Epithelial cell of prostate (primary cell): ENCODE measurements around the gene CD177.
"Not testable (repeated sequence)": the region's sequence is repeated elsewhere in the genome, so short reads cannot be mapped to it uniquely, and the experiment has no call there.

Source experiments
- DNase-seq: peaks from one replicate; pipeline ENCODE4 v3.0.0-alpha.2; 2011; ENCODE audit warnings: low read depth, low spot score
- H3K27ac ChIP-seq: fragments of 450-650 bp; 2 replicates; pipeline ENCODE4 v1.5.1; 2017; ENCODE audit warnings: mild to moderate bottlenecking

CD177 gene

GRCh38 chr19:43332058-43332922, 21.2 kb upstream of the CD177 start:
- no peak overlapping the region for H3K27ac ChIP-seq
- DNase-seq: no peak

DNA sequence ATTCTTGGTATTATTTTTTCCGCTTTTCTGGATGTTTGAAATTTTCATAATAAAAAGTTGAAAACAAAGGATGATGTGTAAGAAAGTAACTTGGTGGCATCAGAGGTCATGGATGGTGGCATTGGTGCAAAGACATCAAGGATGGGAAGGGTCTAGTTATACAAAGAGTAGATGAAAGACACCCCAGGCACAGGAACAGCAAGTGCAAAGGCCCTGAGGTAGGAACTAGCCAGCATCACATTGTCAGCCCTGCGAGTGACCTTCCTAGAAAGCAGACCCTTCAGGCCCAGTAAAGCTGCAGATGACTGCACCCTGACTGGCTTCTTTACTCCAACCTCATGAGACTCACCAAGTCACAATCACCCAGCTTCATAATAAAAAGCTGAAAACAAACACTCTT, 17.0 kb upstream of the CD177 start:
- H3K27ac ChIP-seq, DNase-seq: not testable (repeated sequence)

DNA sequence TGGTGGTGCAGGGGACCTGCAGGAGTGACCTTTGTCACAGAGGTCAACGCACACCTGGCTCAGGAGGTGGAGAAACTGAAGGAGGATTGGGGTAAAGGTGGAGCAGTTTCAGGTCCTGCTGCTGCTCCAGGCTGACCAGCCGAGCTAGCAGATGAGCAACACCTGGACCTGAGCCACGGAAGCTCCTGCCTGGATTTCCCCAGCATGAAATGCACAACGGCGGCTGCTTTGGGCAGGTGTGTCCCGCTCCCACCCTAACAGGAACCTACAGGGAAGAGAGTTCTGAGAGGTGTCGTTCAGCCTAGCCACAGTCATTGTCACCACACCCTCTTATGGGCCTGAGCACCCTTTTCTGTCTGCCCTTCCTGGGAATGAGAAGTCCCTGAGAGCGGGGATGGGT, 15.7 kb upstream of the CD177 start:
- H3K27ac ChIP-seq: no peak overlapping the region
- DNase-seq: no peak

DNA sequence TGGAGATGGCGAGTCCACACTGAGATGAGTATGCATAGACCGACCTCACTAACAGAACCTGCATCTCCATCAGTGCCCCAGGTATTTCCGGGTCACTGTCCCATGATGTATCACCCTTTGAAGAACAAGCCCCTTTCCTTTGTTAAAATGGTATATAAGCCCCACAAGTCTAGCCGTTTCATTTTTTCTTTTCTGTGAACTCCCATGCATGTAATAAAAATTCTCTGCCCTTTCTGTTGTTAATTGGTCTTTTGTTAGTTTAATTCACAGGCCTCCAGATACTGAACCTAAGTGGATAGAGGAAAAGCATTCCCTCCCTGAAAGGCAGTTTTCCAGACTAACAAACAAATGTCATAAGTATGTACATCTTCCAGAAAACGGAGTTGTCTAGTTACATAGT, 15.0 kb upstream of the CD177 start:
- DNase-seq: no peak
- H3K27ac ChIP-seq: no peak overlapping the region

- peak; percentile 5 for DNase-seq
- H3K27ac ChIP-seq: not testable (repeated sequence)
These were observed 14.1 kb upstream of the CD177 start for GRCh38 chr19:43339243-43339930.

- DNase-seq, H3K27ac ChIP-seq: not testable (repeated sequence)
These were observed 13.4 kb upstream of the CD177 start for GRCh38 chr19:43340101-43340500.

- H3K27ac ChIP-seq, DNase-seq: not testable (repeated sequence)
These were observed 12.4 kb upstream of the CD177 start for GRCh38 chr19:43341098-43341497.

DNA sequence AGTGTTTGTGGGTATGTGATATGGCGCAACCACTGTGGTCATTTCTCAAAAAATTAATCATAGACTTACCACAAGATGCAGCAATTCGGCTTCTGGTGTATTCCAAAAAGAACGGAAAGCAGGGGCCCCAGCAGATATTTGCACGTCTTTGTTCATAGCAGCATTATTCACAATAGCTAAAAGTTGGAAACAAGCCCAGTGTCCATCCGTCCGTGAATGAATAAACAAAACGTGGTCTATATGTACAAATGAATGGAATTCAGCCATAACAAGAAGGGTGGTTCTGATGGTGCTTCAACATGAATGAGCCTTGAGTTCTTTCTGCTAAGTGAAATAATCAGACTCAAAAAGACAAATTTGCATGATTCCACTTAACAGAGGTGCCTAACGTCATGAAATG, 11.4 kb upstream of the CD177 start:
- peak; percentile 58 for DNase-seq
- peak overlapping the region; percentile 49 for H3K27ac ChIP-seq

- H3K27ac ChIP-seq: peak overlapping the region; percentile 24
- DNase-seq: peak; percentile 52
These were observed 9.1 kb upstream of the CD177 start for GRCh38 chr19:43344347-43344925.

DNA sequence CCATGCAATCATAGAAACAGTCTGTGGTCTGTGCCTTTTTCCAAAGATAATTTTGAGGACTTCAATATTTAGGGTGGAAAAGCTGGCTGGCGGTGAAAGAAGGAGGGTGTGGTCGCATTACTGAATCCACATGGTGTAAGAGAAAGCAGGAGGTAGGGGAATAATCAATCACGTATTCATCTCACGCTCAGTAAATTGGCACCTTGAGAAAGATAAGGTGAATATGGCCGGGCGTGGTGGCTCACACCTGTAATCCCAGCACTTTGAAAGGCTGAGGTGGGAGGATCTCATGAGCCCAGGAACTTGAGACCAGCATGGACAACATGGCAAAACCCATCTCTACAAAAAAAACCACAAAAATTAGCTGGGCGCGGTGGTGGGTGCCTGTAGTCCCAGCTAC, 3.7 kb upstream of the CD177 start:
- not testable (repeated sequence) for DNase-seq, H3K27ac ChIP-seq

- no peak for DNase-seq
- H3K27ac ChIP-seq: no peak overlapping the region
These were observed 1.3 kb upstream of the CD177 start for GRCh38 chr19:43351998-43352746.

GRCh38 chr19:43354305-43354627, 780 bp downstream of the CD177 start:
- no peak for DNase-seq
- H3K27ac ChIP-seq: no peak overlapping the region

DNA sequence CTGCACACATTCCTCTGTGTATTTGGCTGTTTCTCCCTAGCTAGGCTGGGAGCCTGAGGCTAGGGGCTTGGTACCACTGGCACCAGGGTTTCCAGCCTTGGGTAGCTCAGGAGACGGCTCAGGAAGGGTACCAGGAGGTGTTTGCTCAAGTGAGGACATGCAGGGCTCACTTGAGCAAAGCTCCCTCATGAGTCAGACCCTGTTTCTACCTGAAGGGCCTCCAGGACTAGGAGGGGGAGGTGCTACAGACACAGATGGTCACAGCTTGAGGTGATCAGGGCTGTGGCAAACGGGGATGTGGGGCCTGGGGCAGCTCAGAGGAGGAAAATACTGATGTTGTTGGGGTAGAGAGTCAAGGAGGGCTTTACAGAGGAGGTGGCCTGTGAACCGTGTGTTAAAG, 3.3 kb downstream of the CD177 start:
- not testable (repeated sequence) for DNase-seq, H3K27ac ChIP-seq

DNA sequence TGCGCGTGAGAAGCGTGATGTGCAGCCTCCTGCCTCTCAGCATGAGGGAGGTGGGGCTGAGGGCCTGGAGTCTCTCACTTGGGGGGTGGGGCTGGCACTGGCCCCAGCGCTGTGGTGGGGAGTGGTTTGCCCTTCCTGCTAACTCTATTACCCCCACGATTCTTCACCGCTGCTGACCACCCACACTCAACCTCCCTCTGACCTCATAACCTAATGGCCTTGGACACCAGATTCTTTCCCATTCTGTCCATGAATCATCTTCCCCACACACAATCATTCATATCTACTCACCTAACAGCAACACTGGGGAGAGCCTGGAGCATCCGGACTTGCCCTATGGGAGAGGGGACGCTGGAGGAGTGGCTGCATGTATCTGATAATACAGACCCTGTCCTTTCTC, 8.7 kb downstream of the CD177 start:
- no peak for DNase-seq
- H3K27ac ChIP-seq: no peak overlapping the region

- H3K27ac ChIP-seq: no peak overlapping the region
- DNase-seq: no peak
These were observed 9.3 kb downstream of the CD177 start for GRCh38 chr19:43362745-43363144.

DNA sequence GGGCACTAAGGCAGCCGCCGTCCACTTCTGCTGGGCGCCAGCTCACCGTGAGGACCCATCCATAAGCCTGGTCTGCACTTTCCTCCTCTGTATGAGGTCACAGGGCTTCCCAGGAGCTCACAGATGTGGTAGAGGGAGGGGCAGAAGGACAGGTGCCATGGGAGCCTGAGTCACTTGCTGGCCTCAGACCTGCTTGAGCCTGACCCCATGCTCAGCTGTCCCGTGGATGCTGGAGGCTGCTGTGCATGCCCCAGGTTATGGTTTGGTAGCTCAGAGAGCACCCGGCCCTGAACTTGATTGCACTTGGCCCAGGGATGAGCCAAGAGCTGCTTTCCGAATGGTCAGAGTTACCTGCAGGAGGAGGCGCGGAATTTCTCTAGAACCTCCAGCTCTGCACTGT, 12.2 kb downstream of the CD177 start:
- peak; percentile 27 for DNase-seq

GRCh38 chr19:43367822-43368221, 14.3 kb downstream of the CD177 start:
- DNase-seq: no peak
- H3K27ac ChIP-seq: no peak overlapping the region

More for the DNA sequence above, 12.2 kb downstream of the CD177 start:
- not testable (repeated sequence) for H3K27ac ChIP-seq

- DNase-seq, H3K27ac ChIP-seq: not testable (repeated sequence)
These were observed 15.4 kb downstream of the CD177 start for GRCh38 chr19:43368897-43369296.

GRCh38 chr19:43371909-43372308, 18.4 kb downstream of the CD177 start:
- no peak for DNase-seq
- no peak overlapping the region for H3K27ac ChIP-seq

DNA sequence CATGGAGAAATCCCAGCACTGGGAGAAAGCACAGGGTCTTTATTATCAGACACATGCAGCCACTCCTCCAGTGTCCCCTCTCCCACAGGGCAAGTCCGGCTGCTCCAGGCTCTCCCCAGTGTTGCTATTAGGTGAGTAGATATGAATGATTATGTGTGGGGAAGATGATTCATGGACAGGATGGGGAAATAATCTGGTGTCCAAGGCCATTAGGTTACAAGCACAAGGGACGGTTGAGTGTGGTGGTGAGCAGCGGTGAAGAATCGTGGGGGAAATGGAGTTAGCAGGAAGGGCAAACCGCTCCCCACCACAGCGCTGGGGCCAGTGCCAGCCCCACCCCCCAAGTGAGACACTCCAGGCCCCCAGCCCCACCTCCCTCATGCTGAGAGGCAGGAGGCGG, 19.0 kb downstream of the CD177 start:
- no peak overlapping the region for H3K27ac ChIP-seq
- DNase-seq: no peak

DNA sequence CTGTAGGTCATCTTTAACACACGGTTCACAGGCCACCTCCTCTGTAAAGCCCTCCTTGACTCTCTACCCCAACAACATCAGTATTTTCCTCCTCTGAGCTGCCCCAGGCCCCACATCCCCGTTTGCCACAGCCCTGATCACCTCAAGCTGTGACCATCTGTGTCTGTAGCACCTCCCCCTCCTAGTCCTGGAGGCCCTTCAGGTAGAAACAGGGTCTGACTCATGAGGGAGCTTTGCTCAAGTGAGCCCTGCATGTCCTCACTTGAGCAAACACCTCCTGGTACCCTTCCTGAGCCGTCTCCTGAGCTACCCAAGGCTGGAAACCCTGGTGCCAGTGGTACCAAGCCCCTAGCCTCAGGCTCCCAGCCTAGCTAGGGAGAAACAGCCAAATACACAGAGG, 24.1 kb downstream of the CD177 start:
- not testable (repeated sequence) for H3K27ac ChIP-seq

More for the DNA sequence above, 24.1 kb downstream of the CD177 start:
- not testable (repeated sequence) for DNase-seq
